ENCODE data around the gene CD93.

CD93 gene

DNA sequence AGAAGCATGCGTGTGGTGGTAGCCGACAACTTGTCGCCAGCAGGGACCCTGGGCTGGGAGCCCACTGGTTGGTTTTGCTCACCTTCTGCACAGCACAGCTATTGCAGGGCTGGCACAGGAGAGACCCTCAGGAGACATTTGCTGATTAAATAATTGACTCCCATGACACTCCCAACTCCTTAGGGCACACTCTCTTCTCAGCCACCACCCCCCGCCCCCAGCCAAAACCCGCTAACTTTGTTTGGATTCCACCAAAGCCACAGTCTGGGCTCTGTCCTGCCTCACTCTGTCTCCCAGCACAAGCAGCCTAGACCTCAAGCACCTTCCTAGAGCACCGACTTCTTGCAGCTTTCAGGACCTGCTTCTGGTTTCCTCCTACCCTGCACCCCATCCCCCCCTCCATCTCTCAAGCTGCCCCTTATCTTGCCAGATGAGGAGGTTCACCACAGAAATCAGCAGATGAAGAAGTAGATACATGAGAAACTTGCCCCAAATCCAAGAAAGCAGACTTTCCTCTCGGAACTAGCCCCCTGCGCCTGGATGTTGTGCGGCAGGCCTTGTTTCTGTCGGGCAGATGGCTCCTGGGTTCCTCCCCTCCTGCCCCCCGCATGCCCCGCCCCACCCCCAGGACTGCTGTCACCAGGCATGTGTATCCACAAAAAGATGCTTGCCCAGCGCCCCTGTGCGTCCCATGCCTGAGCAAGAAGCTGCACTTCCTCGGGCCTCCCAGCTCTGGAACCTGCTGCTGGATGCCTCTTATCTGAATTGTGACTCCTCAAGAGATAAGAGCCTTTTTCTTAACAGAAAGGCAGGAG is 35.0 kb upstream of the CD93 start:
- DNase-seq (ENCODE audit: low read depth): no peak

DNA sequence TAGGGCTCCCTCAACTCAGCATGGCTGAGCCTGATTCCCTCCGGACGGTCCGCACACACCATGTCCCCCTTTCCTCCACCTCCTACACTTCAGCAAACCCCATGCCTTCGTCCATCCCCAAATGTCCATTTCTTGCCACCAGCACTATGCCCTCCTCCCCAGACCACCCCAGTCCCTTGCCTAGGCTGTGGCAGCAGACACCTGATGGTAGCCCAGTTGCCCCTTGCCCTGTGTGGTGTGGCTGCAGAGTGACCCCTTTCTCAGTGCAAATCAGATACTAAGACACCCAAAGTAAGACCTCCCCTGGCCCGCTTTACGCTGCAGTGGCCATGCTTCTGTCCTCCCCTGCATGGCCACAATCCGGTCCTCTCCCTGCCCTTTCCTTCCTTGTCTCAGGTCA is 34.1 kb upstream of the CD93 start:
- DNase-seq (ENCODE audit: low read depth): no peak

- no peak for DNase-seq (ENCODE audit: low read depth)
Measured at GRCh38 chr20:23119456-23120216, 33.5 kb upstream of the CD93 start.

- DNase-seq (ENCODE audit: low read depth): no peak
Measured at GRCh38 chr20:23118766-23119165, 32.6 kb upstream of the CD93 start.

DNA sequence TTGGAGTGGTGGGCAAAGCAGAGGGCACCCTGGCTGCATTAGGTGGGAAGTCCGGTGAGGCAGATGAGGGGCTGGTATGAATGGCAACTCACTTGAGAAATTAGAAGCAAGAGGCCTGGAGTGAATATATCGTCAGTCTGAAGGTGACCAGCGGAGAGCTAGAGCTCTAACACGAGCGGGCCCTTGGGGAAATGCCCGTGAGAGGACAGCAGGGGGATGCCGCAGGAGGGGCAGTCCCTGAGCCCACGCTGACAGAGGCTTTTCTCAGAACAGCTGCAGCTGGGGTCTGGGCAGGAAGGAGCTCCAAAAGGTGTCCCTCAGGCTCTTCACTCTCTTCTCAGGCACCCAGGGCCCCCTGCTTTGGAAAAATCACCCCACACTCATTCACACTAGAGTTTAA is 32.0 kb upstream of the CD93 start:
- no peak for DNase-seq (ENCODE audit: low read depth)

DNA sequence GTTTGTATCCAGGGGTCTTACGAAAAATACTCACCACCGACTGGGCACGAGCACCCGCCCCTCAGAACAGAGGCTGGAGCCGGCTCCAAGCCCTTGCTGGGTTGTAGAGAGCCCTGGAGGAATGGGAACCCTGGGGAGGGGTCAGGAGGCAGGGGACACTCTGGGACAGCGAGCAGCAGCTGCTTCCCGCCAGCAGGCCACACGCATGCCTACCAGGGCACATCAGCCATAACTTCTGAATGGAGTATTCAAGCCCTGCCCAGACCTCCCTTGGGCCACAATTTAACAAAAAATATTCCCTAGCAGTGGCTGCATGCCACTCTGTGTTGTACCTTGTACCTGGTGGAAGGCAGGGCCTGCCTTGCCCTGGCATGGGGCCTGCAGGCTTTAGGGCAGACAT is 31.6 kb upstream of the CD93 start:
- no peak for DNase-seq (ENCODE audit: low read depth)

GRCh38 chr20:23116311-23117089 is 30.4 kb upstream of the CD93 start:
- no peak for DNase-seq (ENCODE audit: low read depth)

DNA sequence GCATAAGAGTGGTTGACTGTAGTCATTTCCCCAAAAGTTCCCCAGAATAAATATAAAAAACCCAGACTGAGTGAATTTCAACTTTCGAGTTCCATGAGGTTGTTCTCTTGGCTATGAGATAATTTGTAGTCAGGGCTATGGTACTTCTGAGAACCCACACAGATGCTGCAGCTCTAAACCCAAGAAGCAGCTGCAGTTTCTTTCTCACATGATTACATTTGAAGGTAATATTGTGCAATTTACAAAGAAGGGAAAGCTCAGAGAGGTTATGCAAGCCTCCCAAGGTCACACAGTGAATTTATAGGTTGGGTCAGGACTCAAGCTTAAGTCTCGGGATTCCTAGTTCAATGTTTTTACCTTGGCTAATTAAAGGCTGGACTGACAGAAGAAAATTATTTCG is 29.7 kb upstream of the CD93 start:
- no peak for DNase-seq (ENCODE audit: low read depth)

- no peak for DNase-seq (ENCODE audit: low read depth)
Measured at GRCh38 chr20:23114448-23115082, 28.4 kb upstream of the CD93 start.

DNA sequence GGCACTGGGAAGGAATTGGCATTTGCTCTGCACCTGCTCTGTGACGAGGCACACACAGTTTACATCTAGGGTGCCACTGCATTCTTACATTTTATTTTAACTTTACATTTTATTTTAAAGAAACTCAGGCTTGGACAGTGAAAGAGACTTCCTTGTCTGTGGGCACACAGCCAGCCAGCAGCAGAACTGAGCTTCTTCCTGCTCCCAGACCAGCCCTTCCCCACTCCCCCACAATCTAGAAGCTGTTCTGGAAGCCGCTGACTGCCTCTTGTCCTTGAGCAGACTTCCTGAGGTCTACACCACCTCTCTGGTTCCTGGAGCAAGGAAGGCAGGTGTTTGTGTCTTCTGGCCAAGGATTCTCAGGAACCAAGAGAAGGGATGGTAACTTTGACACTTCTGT is 27.9 kb upstream of the CD93 start:
- no peak for DNase-seq (ENCODE audit: low read depth)

DNA sequence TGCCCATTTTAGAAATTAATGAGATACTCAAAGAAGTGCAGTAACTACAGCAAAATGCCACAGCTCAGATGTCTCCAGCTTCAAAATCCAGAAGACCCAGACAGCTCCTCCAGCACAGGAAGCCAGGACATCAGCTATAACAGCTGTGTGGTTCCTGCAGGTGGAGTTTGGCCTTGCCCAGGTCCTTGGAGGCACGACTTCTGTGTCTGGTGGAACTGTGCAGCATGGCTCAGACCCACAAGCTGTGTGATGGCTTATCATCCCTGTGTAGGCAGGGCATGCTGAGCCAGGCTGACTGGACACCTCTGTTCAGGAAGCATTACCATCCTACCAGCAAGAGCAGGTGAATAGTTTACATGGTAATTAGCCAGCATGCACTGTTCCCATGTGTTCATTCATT is 26.5 kb upstream of the CD93 start:
- no peak for DNase-seq (ENCODE audit: low read depth)

GRCh38 chr20:23111944-23112342 is 25.8 kb upstream of the CD93 start:
- no peak for DNase-seq (ENCODE audit: low read depth)

GRCh38 chr20:23111307-23111943 is 25.3 kb upstream of the CD93 start:
- DNase-seq (ENCODE audit: low read depth): no peak

GRCh38 chr20:23108871-23109270 is 22.7 kb upstream of the CD93 start:
- DNase-seq (ENCODE audit: low read depth): no peak

DNA sequence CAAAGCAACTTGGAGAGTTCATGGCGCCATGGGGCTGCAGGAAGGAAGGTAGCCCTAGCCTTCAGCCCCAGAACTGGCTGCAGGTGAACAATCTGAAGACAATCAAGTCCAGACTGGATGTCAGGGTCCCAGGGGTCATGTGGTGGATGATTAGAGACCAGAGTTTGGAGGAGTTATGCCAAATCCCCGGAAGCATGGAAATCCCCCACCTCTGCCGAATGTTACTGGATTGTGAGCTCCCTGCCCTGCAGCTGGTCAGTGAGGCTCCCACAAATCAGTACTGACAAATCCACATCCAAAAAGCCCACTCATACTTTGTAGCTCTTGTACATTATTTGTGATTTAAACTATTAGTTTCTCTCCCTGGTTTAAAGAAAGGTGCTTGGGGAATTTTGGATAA is 21.3 kb upstream of the CD93 start:
- no peak for DNase-seq (ENCODE audit: low read depth)

GRCh38 chr20:23106271-23106851 is 20.2 kb upstream of the CD93 start:
- DNase-seq (ENCODE audit: low read depth): no peak

DNA sequence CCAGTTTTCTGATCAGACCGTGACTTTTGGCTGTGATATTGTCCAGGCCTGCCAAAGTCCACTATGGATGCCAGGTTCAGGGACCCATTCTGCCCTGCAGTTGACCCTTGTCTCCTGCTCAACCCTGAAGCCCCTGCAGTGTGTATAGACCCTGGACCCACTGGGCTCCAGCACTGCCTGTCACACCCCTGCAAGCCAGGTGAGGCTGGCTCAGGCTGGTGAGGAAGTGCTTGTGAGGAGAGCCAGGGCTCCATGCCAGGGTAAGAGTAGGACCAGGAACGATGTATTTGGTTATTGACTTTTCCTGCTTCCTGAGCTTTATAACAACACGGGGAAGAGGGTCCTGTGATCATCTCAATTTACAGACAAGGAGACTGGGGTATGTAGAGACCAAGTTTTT is 19.1 kb upstream of the CD93 start:
- DNase-seq (ENCODE audit: low read depth): no peak

DNA sequence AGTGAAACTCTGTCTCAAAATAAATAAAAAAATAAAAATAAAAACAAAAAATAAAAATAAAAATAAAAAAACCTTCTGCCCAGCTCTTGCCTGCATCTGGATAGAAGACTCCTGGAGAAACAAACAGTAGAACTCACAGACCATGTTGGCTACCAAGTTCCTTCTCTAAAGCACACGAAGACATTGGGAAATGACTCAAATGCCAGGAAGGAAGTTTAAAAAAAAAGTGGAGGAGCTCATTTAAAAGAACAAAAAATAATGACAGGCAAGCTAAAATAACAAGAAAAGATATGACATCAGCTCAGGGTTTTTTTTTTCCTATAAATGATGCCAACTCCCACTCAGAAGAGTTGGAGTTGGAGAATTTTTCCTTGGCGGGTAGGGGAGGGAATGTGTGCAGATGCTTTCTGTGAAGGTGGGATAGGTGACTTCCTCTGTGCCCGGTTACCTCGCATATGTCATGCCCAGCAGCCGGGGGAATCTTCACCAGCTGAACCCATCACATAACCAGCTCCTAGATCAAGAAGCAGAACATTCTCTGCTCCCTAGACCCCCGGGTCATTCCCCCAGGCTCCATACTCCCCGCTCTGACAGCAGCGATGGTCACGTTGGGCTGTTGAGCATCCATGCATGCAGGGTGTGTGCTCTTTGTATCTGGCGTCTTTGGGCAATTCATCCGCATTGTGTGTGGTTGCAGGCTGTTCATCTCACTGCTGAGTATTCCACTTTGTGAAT is 17.3 kb upstream of the CD93 start:
- DNase-seq (ENCODE audit: low read depth): peak; percentile 31

DNA sequence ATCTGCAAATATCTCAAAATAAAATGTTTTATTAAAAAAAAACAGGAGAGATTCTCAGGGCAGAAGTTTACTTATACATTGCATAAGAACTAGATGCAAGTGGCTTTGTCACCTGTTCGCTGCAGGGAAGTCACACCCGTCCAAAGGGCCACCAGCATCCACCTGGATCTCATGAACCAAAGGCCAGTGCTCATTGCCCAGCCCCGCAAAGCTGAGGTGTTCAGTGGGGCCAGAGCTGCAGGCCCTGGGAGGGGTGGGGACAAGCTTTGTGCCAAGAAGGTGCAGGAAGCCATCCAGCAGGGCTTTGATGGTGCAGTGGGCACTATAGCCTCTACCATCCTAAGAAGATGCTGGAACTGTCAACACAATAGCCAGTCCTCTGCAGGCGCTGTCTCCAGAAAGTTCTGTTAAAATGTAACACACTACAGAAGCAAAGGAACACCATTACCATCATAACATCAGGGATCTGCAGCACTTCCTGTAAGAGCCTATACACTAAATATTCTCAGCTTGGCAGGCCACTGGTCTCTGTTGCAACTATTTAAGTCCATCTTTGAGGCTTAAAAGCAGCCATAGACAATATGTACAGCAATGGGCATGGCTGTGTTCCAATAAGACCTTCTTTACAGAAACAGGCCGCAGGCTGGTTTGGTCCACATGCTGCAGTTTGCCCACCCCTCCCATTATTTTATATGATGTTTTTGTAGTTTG is 15.7 kb upstream of the CD93 start:
- no peak for DNase-seq (ENCODE audit: low read depth)

- no peak for DNase-seq (ENCODE audit: low read depth)
Measured at GRCh38 chr20:23100720-23101107, 14.6 kb upstream of the CD93 start.

Measured in stromal cell of bone marrow (primary cell).